Osteoblast (primary cell): Measurements from ENCODE around the gene FGFR3. TPM values are rescaled to one million over a fixed set of nuclear protein-coding genes. Genes with fewer than 3 reads are reported as not detected.

Experiments
- DNase-seq: peaks from one replicate; pipeline ENCODE4 v3.0.0; 2011; ENCODE audit warnings: low spot score, mixed read lengths; ENCODE audit not compliant: insufficient read length; ENCODE audit errors: missing footprints
- H2AFZ ChIP-seq: 2 replicates; pipeline ENCODE4 v1.6.0; 2011; ENCODE audit warnings: mild to moderate bottlenecking, low read length
- H3K27ac ChIP-seq: 2 replicates; pipeline ENCODE4 v1.5.1; 2011; ENCODE audit warnings: mild to moderate bottlenecking, low read depth, low read length, moderate library complexity
- H3K27me3 ChIP-seq: 2 replicates; pipeline ENCODE4 v1.6.0; 2012; ENCODE audit warnings: mild to moderate bottlenecking, control low read depth, inconsistent platforms, low read length, moderate library complexity; ENCODE audit not compliant: insufficient read depth
- H3K36me3 ChIP-seq: 2 replicates; pipeline ENCODE4 v1.5.1; 2011; ENCODE audit warnings: mild to moderate bottlenecking, low read length, control low read depth, moderate library complexity; ENCODE audit not compliant: insufficient read depth
- H3K4me1 ChIP-seq: 2 replicates; pipeline ENCODE4 v1.5.1; 2011; ENCODE audit warnings: mild to moderate bottlenecking, low read length, control low read depth, moderate library complexity; ENCODE audit not compliant: insufficient read depth
- H3K4me2 ChIP-seq: 2 replicates; pipeline ENCODE4 v1.6.0; 2011; ENCODE audit warnings: mild to moderate bottlenecking, low read length; ENCODE audit not compliant: insufficient read depth
- H3K4me3 ChIP-seq: fragments of 200-600 bp; sonication (generic); 3 replicates; pipeline ENCODE4 v1.5.1; 2012; ENCODE audit warnings: mild to moderate bottlenecking, low read length, inconsistent platforms; ENCODE audit not compliant: insufficient read depth
- H3K79me2 ChIP-seq: 2 replicates; pipeline ENCODE4 v1.6.0; 2012; ENCODE audit warnings: mild to moderate bottlenecking, low read length, control low read depth, inconsistent platforms; ENCODE audit not compliant: insufficient read depth
- H3K9me3 ChIP-seq: 2 replicates; pipeline ENCODE4 v1.5.1; 2011; ENCODE audit warnings: low read depth, low read length, control low read depth
- H4K20me1 ChIP-seq: 2 replicates; pipeline ENCODE4 v1.6.0; 2012; ENCODE audit warnings: mild to moderate bottlenecking, low read length, control low read depth; ENCODE audit not compliant: insufficient read depth
- CTCF ChIP-seq: IDR thresholded peaks from 2 replicates; pipeline ENCODE4 v1.5.1; 2011; ENCODE audit warnings: mild to moderate bottlenecking, low read depth, low read length, moderate library complexity; ENCODE audit errors: extremely low read depth
- total RNA-seq: library from RNA; depleted of rRNA; stranded (reverse); fragments of >200 nt; gene quantifications from 2 replicates; pipeline ENCODE4 v1.2.3, GENCODE V29; 2012

The FGFR3 gene
- total RNA-seq, 1 donor = 0.36 TPM

DNA sequence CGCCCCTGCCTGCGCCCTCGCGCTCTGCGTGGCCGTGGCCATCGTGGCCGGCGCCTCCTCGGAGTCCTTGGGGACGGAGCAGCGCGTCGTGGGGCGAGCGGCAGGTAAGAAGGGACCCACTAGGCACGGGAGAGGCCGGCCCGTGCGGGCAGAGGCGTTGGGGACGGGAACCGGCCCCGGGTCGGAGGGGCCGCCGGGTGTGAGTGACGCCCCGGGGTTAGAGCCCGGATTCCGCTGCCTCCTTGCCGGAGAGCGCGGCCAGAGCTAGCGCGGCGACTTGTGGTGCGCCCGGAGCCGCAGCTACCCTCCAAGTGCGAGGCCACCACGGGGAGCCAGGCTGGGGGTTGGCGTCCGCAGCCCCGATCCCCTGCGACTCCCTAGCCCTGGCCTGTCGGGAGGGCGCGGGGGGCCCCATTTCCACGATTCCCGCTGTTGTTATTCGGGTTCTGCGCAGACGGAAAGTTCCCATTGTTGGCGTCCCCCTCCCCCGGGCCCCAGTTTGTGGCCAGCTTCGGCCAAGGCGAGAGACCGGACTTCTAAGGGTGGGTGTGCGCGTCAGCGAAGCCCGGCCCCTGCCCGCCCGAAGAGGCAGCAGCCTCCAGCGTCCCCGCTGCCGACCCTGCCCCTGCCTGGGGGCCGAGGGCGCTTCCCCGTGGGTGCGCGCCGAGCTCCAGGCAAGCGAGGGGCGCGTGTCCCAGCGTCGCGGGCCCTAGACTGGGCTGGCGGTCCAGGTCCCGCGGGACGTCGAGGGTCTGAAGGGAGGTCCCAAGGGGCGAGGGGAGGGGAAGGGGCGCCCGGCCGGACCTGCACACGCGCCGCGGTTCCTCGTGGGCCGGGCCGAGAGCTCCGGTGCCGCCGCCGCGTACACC, 1.1 kb downstream of the FGFR3 start:
- no peaks in the 10 kb centered on the region for H3K4me1 ChIP-seq
- H3K9me3 ChIP-seq = no peaks in the 10 kb centered on the region
- no peak overlapping the region for H3K27ac ChIP-seq
- H3K4me2 ChIP-seq = no peak overlapping the region
- DNase-seq = peak; percentile 95
- no peaks in the 10 kb centered on the region for H3K36me3 ChIP-seq
- H3K27me3 ChIP-seq = peaks cover 41% of the 10 kb centered on the region
- H3K79me2 ChIP-seq = no peaks in the 10 kb centered on the region
- no peaks in the 10 kb centered on the region for H4K20me1 ChIP-seq
- no peak for TF ChIP-seq CTCF
- H3K4me3 ChIP-seq = no peak overlapping the region
- H2AFZ ChIP-seq = no peak overlapping the region

DNA sequence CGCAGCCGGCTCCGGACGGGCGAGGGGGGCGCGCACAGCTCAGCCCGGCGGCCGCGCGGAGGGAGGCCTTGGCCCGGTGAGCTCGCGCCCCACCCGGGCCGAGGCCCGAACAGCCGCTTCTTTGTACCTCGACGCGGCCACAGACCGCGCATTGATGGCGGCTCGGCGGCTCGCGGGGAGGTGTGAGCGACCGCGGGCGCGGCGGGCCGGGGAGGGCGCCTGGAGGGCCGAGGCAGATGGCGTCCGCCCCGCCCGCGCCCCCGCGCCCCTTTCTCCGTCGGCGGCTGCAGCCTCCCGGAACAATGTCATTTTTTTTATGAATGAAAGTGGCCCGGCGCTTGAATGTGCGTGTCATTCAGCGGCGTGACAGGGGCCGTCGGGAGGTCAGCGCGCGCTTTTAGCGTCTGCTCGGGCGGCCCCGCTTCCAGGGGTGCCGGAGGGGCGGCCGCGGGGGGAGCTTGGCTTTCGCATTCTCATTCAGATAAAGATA, 1.8 kb downstream of the FGFR3 start:
- Histone ChIP-seq H3K9me3 (no peaks in the 10 kb centered on the region), H2AFZ (no peak overlapping the region), H3K4me1 (no peaks in the 10 kb centered on the region), H4K20me1 (no peaks in the 10 kb centered on the region), H3K27ac (no peak overlapping the region), H3K4me2 (no peak overlapping the region), H3K79me2 (no peaks in the 10 kb centered on the region), H3K4me3 (no peak overlapping the region), H3K27me3 (peaks cover 41% of the 10 kb centered on the region), H3K36me3 (no peaks in the 10 kb centered on the region)
- no peak for TF ChIP-seq CTCF
- peak; percentile 90 for DNase-seq

- H3K79me2 ChIP-seq = no peaks in the 10 kb centered on the region
- H3K27ac ChIP-seq = no peak overlapping the region
- no peak overlapping the region for H3K4me3 ChIP-seq
- DNase-seq = no peak
- H3K4me2 ChIP-seq = no peak overlapping the region
- no peak overlapping the region for H2AFZ ChIP-seq
- no peaks in the 10 kb centered on the region for H3K9me3 ChIP-seq
- peaks cover 41% of the 10 kb centered on the region for H3K27me3 ChIP-seq
- no peaks in the 10 kb centered on the region for H3K4me1 ChIP-seq
- no peaks in the 10 kb centered on the region for H3K36me3 ChIP-seq
- no peaks in the 10 kb centered on the region for H4K20me1 ChIP-seq
- no peak for TF ChIP-seq CTCF
Observed at GRCh38 chr4:1795299-1796195, 2.5 kb downstream of the FGFR3 start.
